ENCODE measurements around the gene PMF1.
A peak's percentile ranks its signal among the peaks of the same experiment; 100 is the strongest.

PMF1 gene

GRCh38 chr1:156212833-156213643 is at the start of gene PMF1:
TSS of gene PMF1 (plus strand) at chr1:156213007. CDS start at chr1:156213016, 9 bp downstream.
- TF ChIP-seq, protein P1, sequence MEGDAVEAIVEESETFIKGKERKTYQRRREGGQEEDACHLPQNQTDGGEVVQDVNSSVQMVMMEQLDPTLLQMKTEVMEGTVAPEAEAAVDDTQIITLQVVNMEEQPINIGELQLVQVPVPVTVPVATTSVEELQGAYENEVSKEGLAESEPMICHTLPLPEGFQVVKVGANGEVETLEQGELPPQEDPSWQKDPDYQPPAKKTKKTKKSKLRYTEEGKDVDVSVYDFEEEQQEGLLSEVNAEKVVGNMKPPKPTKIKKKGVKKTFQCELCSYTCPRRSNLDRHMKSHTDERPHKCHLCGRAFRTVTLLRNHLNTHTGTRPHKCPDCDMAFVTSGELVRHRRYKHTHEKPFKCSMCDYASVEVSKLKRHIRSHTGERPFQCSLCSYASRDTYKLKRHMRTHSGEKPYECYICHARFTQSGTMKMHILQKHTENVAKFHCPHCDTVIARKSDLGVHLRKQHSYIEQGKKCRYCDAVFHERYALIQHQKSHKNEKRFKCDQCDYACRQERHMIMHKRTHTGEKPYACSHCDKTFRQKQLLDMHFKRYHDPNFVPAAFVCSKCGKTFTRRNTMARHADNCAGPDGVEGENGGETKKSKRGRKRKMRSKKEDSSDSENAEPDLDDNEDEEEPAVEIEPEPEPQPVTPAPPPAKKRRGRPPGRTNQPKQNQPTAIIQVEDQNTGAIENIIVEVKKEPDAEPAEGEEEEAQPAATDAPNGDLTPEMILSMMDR (IDR thresholded peaks at IDR 0.05; ENCODE audit: low read depth, low read length, missing control alignments): no peak
- peak within 1 kb of the TSS; percentile 83 for H3K4me3 ChIP-seq (ENCODE audit: low read depth, low read length)
- peak; percentile 85 for DNase-seq (ENCODE audit: low read depth)

GRCh38 chr1:156163712-156164111 is 49.1 kb upstream of the PMF1 start:
- TF ChIP-seq, protein P1 (IDR thresholded peaks at IDR 0.05; ENCODE audit: low read depth, low read length, missing control alignments): no peak
- H3K4me3 ChIP-seq (ENCODE audit: low read depth, low read length): no peak overlapping the region
- DNase-seq (ENCODE audit: low read depth): no peak

GRCh38 chr1:156164125-156164831 is 48.5 kb upstream of the PMF1 start:
- no peak overlapping the region for H3K4me3 ChIP-seq (ENCODE audit: low read depth, low read length)
- DNase-seq (ENCODE audit: low read depth): no peak
- TF ChIP-seq, protein P1 (IDR thresholded peaks at IDR 0.05; ENCODE audit: low read depth, low read length, missing control alignments): no peak

DNA sequence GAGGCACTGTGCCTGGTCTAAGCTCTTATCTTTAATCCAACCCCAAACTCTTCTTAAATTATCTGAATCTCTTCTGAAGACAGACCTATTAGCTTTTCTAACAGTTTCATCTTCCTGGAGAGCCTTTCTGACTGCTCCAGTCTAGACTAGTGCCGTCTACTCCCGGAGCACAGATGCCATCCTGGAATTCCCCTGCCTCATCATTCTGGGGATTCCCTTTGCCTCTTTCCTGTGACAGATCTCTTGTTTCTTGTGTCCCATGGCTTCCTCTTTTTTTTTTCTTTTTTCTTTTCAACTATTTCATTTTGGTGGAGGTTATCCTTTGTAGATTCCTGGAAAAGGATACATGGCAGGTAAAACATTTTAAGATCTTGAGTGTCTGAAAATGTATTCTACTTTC is 47.7 kb upstream of the PMF1 start:
- no peak for DNase-seq (ENCODE audit: low read depth)
- no peak overlapping the region for H3K4me3 ChIP-seq (ENCODE audit: low read depth, low read length)
- TF ChIP-seq, protein P1 (IDR thresholded peaks at IDR 0.05; ENCODE audit: low read depth, low read length, missing control alignments): no peak

- H3K4me3 ChIP-seq (ENCODE audit: low read depth, low read length): no peak overlapping the region
- TF ChIP-seq, protein P1 (IDR thresholded peaks at IDR 0.05; ENCODE audit: low read depth, low read length, missing control alignments): no peak
- no peak for DNase-seq (ENCODE audit: low read depth)
Observed at GRCh38 chr1:156167536-156167935, 45.3 kb upstream of the PMF1 start.

DNA sequence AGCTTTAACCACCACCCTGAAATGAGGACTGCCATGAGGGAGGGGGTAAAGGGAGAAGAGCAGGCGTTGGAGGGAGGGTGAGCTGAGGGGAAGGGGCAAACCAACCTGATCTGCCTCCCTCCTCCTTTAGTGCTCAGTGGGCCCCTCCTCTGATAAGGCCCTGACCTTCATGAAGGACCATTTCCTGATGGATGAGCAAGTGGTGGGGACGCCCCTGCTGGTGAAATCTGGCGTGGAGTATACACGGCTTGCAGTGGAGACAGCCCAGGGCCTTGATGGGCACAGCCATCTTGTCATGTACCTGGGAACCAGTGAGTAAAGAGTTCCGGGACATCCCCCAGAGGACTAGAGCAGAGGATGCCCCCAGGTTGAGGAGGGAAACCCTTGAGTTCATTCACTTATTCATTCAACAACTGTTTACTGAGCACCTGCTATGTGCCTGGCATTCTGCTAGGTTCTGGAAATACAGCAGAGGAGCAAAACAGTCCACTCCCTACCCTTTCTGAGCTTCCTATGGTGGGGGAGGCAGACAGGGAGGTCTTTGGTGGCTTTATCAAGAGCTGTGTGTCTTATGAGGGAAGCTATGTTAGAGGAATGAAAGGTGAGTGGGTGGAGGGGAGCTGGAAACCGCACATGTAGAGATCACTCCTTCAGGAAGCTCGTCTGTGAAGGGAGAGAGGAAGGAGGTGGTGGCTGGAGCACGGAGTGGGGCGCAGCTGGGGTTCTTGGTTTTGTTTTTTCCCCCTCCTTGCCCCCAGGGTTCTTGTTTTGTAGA is 39.9 kb upstream of the PMF1 start:
- no peak for DNase-seq (ENCODE audit: low read depth)
- TF ChIP-seq, protein P1 (IDR thresholded peaks at IDR 0.05; ENCODE audit: low read depth, low read length, missing control alignments): peak; percentile 15
- H3K4me3 ChIP-seq (ENCODE audit: low read depth, low read length): no peak overlapping the region

Measured in GM12864 (cell line).